ENCODE results near the gene TIGD6. TPM values are rescaled to one million over a fixed set of nuclear protein-coding genes. Genes with fewer than 3 reads are reported as not detected.

TIGD6 gene
- total and polyA plus RNA-seq, 4 experiments from 2014 or later = 1.3 to 6.8 (median 3.5) TPM

DNA sequence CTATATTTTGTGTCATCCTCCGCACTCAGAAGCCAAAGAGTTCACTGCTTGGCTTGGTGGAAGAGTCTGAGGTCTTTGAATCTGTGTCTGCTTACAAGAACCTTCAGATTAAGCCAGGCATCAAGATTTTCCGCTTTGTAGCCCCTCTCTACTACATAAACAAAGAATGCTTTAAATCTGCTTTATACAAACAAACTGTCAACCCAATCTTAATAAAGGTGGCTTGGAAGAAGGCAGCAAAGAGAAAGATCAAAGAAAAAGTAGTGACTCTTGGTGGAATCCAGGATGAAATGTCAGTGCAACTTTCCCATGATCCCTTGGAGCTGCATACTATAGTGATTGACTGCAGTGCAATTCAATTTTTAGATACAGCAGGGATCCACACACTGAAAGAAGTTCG, 19.2 kb downstream of the TIGD6 start:
- Mint-ChIP-seq H3K4me3 (no peak overlapping the region), H3K27ac (no peak overlapping the region), H3K9me3 (no peaks in the 10 kb centered on the region), H3K36me3 (peaks cover 41 to 43% of the 10 kb centered on the region in 2 donors), H3K4me1 (peaks cover 0 to 1% (median 0%) of the 10 kb centered on the region in 4 donors), H3K27me3 (no peaks in the 10 kb centered on the region)
- no peak for DNase-seq
- no peaks in the 10 kb centered on the region for H3K27me3 ChIP-seq (ENCODE audit: insufficient read depth, low read length)
- H3K4me1 ChIP-seq (ENCODE audit: insufficient read depth, low read length) = no peaks in the 10 kb centered on the region
- intact Hi-C loops (cut with micrococcal nuclease) = no loop called here
- no peak overlapping the region for H3K27ac ChIP-seq (ENCODE audit: low read depth, low read length)
- ChIA-PET POLR2A (ENCODE audit: partially characterized antibody) (no interaction called here), CTCF (ENCODE audit: partially characterized antibody) (interaction anchor here (1.1 to 4.3 kb wide), 4 partner anchors 10 to 147 kb away, joined by 4 to 20 read pairs (median 4); no protein-coding TSS in a partner anchor)
- no peak overlapping the region for H3K4me3 ChIP-seq (ENCODE audit: low read length in 2 of 2)
- H3K36me3 ChIP-seq (ENCODE audit: insufficient read depth, low read length) = peaks cover 25% of the 10 kb centered on the region
- H3K9me3 ChIP-seq (ENCODE audit: control insufficient read depth in 1 of 2, low read length in 2 of 2) = no peaks in the 10 kb centered on the region

DNA sequence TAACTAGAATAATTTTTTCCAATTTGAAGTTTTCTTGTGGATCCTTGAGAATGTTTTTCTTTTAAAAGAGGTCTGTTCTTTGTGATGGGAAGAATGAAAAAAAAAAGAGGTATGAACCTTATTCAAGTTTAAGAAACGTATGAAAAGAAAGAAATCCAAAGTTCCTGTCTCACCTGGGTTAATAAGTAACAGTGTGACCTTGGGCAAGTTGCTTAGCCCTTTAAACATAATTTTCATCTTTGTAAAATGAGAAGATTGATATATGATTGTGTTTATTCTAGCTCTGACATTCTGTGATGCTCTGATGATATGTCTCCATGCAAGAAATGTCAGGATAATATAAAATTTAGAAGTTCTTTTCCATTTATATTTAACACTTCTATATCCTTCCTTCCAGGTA, 20.6 kb downstream of the TIGD6 start:
- H3K36me3 Mint-ChIP-seq = peaks cover 41 to 43% of the 10 kb centered on the region in 2 donors
- no peaks in the 10 kb centered on the region for H3K27me3 Mint-ChIP-seq
- no peak overlapping the region for H3K4me3 Mint-ChIP-seq
- Histone ChIP-seq H3K4me1 (ENCODE audit: insufficient read depth, low read length) (no peaks in the 10 kb centered on the region), H3K9me3 (ENCODE audit: control insufficient read depth in 1 of 2, low read length in 2 of 2) (no peaks in the 10 kb centered on the region), H3K4me3 (ENCODE audit: low read length in 2 of 2) (no peak overlapping the region), H3K27ac (ENCODE audit: low read depth, low read length) (no peak overlapping the region), H3K27me3 (ENCODE audit: insufficient read depth, low read length) (no peaks in the 10 kb centered on the region), H3K36me3 (ENCODE audit: insufficient read depth, low read length) (peaks cover 25% of the 10 kb centered on the region)
- no peak overlapping the region for H3K27ac Mint-ChIP-seq
- ChIA-PET POLR2A (ENCODE audit: partially characterized antibody) (no interaction called here), CTCF (ENCODE audit: partially characterized antibody) (interaction anchor here (1.1 to 4.3 kb wide), 3 partner anchors 9 to 18 kb away, joined by 4 to 20 read pairs (median 4); no protein-coding TSS in a partner anchor)
- intact Hi-C loops (cut with micrococcal nuclease) = no loop called here
- no peaks in the 10 kb centered on the region for H3K9me3 Mint-ChIP-seq
- peaks cover 0 to 4% (median under 1%) of the 10 kb centered on the region in 4 donors for H3K4me1 Mint-ChIP-seq
- no peak for DNase-seq

- Histone ChIP-seq H3K9me3 (ENCODE audit: control insufficient read depth in 1 of 2, low read length in 2 of 2) (no peaks in the 10 kb centered on the region), H3K27me3 (ENCODE audit: insufficient read depth, low read length) (no peaks in the 10 kb centered on the region), H3K36me3 (ENCODE audit: insufficient read depth, low read length) (peaks cover 20% of the 10 kb centered on the region), H3K4me1 (ENCODE audit: insufficient read depth, low read length) (no peaks in the 10 kb centered on the region), H3K4me3 (ENCODE audit: low read length in 2 of 2) (no peak overlapping the region), H3K27ac (ENCODE audit: low read depth, low read length) (no peak overlapping the region)
- Mint-ChIP-seq H3K4me3 (no peak overlapping the region), H3K36me3 (peaks cover 20 to 23% of the 10 kb centered on the region in 2 donors), H3K27me3 (no peaks in the 10 kb centered on the region), H3K9me3 (no peaks in the 10 kb centered on the region), H3K27ac (no peak overlapping the region), H3K4me1 (peaks cover 0 to 10% (median 7%) of the 10 kb centered on the region in 4 donors)
- POLR2A ChIA-PET (ENCODE audit: partially characterized antibody) = no interaction called here
- CTCF ChIA-PET (ENCODE audit: partially characterized antibody) = interaction anchor here (1.4 to 1.6 kb wide), 2 partner anchors 12 to 141 kb away, joined by 3 read pairs; no protein-coding TSS in a partner anchor
- no peak for DNase-seq
- intact Hi-C loops (cut with micrococcal nuclease) = no loop called here
Observed at GRCh38 chr5:149975409-149975808, 25.0 kb downstream of the TIGD6 start.

- peaks cover 0 to 17% (median 12%) of the 10 kb centered on the region in 4 donors for H3K4me1 Mint-ChIP-seq
- Histone ChIP-seq H3K4me1 (ENCODE audit: insufficient read depth, low read length) (no peaks in the 10 kb centered on the region), H3K9me3 (ENCODE audit: control insufficient read depth in 1 of 2, low read length in 2 of 2) (no peaks in the 10 kb centered on the region), H3K27ac (ENCODE audit: low read depth, low read length) (no peak overlapping the region), H3K4me3 (ENCODE audit: low read length in 2 of 2) (no peak overlapping the region), H3K36me3 (ENCODE audit: insufficient read depth, low read length) (no peaks in the 10 kb centered on the region), H3K27me3 (ENCODE audit: insufficient read depth, low read length) (no peaks in the 10 kb centered on the region)
- no peak for DNase-seq
- peak overlapping the region in 1 of 7 donors; percentile 59 for H3K27ac Mint-ChIP-seq
- H3K27me3 Mint-ChIP-seq = no peaks in the 10 kb centered on the region
- intact Hi-C loops (cut with micrococcal nuclease) = loop anchor here (10.0 kb wide), 1 partner anchor 625 kb away; the partner anchor contains the start of gene GRPEL2
- H3K4me3 Mint-ChIP-seq = no peak overlapping the region
- no peaks in the 10 kb centered on the region for H3K9me3 Mint-ChIP-seq
- CTCF ChIA-PET (ENCODE audit: partially characterized antibody) = interaction anchor here (1.3 to 3.6 kb wide), 4 partner anchors 10 to 117 kb away, joined by 3 to 11 read pairs (median 8); partner anchors contain the start of gene SLC26A2
- POLR2A ChIA-PET (ENCODE audit: partially characterized antibody) = interaction anchor here (0.5 to 1.3 kb wide), 2 partner anchors 9 to 924 kb away, joined by 3 to 4 read pairs; no protein-coding TSS in a partner anchor
- no peaks in the 10 kb centered on the region for H3K36me3 Mint-ChIP-seq
Observed at GRCh38 chr5:149969181-149969930, 31.1 kb downstream of the TIGD6 start.

GRCh38 chr5:149966946-149967345, 33.5 kb downstream of the TIGD6 start:
- Mint-ChIP-seq H3K4me3 (no peak overlapping the region), H3K27ac (peak overlapping the region in 1 of 7 donors; percentile 5), H3K27me3 (no peaks in the 10 kb centered on the region), H3K9me3 (no peaks in the 10 kb centered on the region), H3K4me1 (peaks cover 7 to 20% (median 16%) of the 10 kb centered on the region in 4 donors), H3K36me3 (no peaks in the 10 kb centered on the region)
- intact Hi-C loops (cut with micrococcal nuclease) = loop anchor here (10.0 kb wide), 1 partner anchor 622 kb away; the partner anchor contains the start of gene GRPEL2
- ChIA-PET POLR2A (ENCODE audit: partially characterized antibody) (no interaction called here), CTCF (ENCODE audit: partially characterized antibody) (interaction anchor here (0.9 to 3.6 kb wide), 7 partner anchors 12 to 137 kb away, joined by 3 to 11 read pairs (median 3); no protein-coding TSS in a partner anchor)
- H3K27me3 ChIP-seq (ENCODE audit: insufficient read depth, low read length) = no peaks in the 10 kb centered on the region
- no peak for DNase-seq
- H3K36me3 ChIP-seq (ENCODE audit: insufficient read depth, low read length) = no peaks in the 10 kb centered on the region
- H3K4me1 ChIP-seq (ENCODE audit: insufficient read depth, low read length) = peaks cover 3% of the 10 kb centered on the region
- H3K4me3 ChIP-seq (ENCODE audit: low read length in 2 of 2) = no peak overlapping the region
- no peaks in the 10 kb centered on the region for H3K9me3 ChIP-seq (ENCODE audit: control insufficient read depth in 1 of 2, low read length in 2 of 2)
- H3K27ac ChIP-seq (ENCODE audit: low read depth, low read length) = no peak overlapping the region

GRCh38 chr5:149963729-149964128, 36.7 kb downstream of the TIGD6 start:
- Mint-ChIP-seq H3K27me3 (no peaks in the 10 kb centered on the region), H3K4me3 (no peak overlapping the region), H3K9me3 (no peaks in the 10 kb centered on the region), H3K4me1 (peaks cover 27 to 39% (median 30%) of the 10 kb centered on the region in 4 donors), H3K36me3 (peaks cover 0 to 7% of the 10 kb centered on the region in 2 donors), H3K27ac (no peak overlapping the region)
- no peak overlapping the region for H3K4me3 ChIP-seq (ENCODE audit: low read length in 2 of 2)
- no peaks in the 10 kb centered on the region for H3K9me3 ChIP-seq (ENCODE audit: control insufficient read depth in 1 of 2, low read length in 2 of 2)
- no peaks in the 10 kb centered on the region for H3K36me3 ChIP-seq (ENCODE audit: insufficient read depth, low read length)
- H3K27ac ChIP-seq (ENCODE audit: low read depth, low read length) = no peak overlapping the region
- H3K27me3 ChIP-seq (ENCODE audit: insufficient read depth, low read length) = no peaks in the 10 kb centered on the region
- intact Hi-C loops (cut with micrococcal nuclease) = loop anchor here (10.0 kb wide), 1 partner anchor 619 kb away; the partner anchor contains the start of gene GRPEL2
- peaks cover 27% of the 10 kb centered on the region for H3K4me1 ChIP-seq (ENCODE audit: insufficient read depth, low read length)
- DNase-seq = no peak
- ChIA-PET CTCF (ENCODE audit: partially characterized antibody) (no interaction called here), POLR2A (ENCODE audit: partially characterized antibody) (no interaction called here)

DNA sequence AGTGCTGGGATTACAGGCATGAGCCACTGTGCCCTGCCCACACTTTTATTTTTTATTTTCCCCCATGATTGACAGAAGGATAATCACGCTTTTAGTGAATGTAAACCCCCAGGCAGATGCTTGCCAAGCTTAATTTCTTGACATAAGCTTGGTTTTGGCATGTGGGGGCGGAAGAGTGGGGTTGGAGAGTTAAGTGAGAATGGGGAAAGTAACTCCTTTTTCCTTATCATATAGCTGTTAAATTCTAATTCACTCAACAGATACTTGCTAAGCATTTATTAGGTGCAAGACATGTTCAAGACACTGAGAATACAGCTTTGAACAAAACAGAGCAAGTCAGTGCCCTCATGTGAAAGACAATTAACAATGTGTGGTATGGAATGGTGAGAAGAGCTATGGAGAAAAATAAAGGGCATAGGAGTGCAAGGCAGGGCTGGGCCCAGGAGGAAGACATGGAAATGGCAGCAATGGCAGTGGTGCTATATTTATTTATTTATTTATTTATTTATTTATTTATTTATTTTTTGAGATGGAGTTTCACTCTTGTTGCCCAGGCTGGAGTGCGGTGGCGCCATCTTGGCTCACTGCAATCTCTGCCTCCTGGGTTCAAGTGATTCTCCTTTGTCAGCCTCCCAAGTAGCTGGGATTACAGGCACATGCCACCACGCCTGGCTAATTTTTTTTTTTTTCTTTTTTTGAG, 37.7 kb downstream of the TIGD6 start:
- H3K4me3 Mint-ChIP-seq = peak overlapping the region in 3 of 8 donors; percentile 25 to 47 (median 32)
- H3K27ac ChIP-seq (ENCODE audit: low read depth, low read length) = no peak overlapping the region
- H3K36me3 Mint-ChIP-seq = peaks cover 0 to 7% of the 10 kb centered on the region in 2 donors
- H3K27me3 Mint-ChIP-seq = no peaks in the 10 kb centered on the region
- H3K4me1 ChIP-seq (ENCODE audit: insufficient read depth, low read length) = peaks cover 27% of the 10 kb centered on the region
- POLR2A ChIA-PET (ENCODE audit: partially characterized antibody) = no interaction called here
- no peak for DNase-seq
- H3K4me1 Mint-ChIP-seq = peaks cover 27 to 39% (median 31%) of the 10 kb centered on the region in 4 donors
- CTCF ChIA-PET (ENCODE audit: partially characterized antibody) = interaction anchor here (0.6 to 5.0 kb wide), 12 partner anchors 9 to 329 kb away, joined by 3 to 51 read pairs (median 6); no protein-coding TSS in a partner anchor
- H3K27ac Mint-ChIP-seq = peak overlapping the region in 3 of 7 donors; percentile 19 to 91 (median 55)
- intact Hi-C loops (cut with micrococcal nuclease) = loop anchor here (10.0 kb wide), 1 partner anchor 618 kb away; the partner anchor contains the start of gene GRPEL2
- H3K36me3 ChIP-seq (ENCODE audit: insufficient read depth, low read length) = no peaks in the 10 kb centered on the region
- no peaks in the 10 kb centered on the region for H3K9me3 ChIP-seq (ENCODE audit: control insufficient read depth in 1 of 2, low read length in 2 of 2)
- no peak overlapping the region for H3K4me3 ChIP-seq (ENCODE audit: low read length in 2 of 2)
- H3K9me3 Mint-ChIP-seq = no peaks in the 10 kb centered on the region
- H3K27me3 ChIP-seq (ENCODE audit: insufficient read depth, low read length) = no peaks in the 10 kb centered on the region
